T-cell (primary cell): ENCODE results near the gene PTPRB. TPM values are rescaled to one million over a fixed set of nuclear protein-coding genes. Genes with fewer than 3 reads are reported as not detected.

Source experiments
- ATAC-seq, 4 experiments: fragments of 200-7000 bp in 3 of 4; fragments of 150-1000 bp in 1 of 4; cut with Tn5 transposase; replicated peaks in 1 of 4; 1 replicate in 3 of 4; 2 replicates in 1 of 4; pipeline ENCODE4 v1.10.0; 2021; ENCODE audit warnings: moderate library complexity in 3 of 4, mild to moderate bottlenecking in 2 of 4, moderate number of reproducible peaks in 1 of 4
- CTCF ChIA-PET, 2 donors: fragments of 300-600 bp; sonication (Branson Sonifier 250); formaldehyde crosslinking; loops; one replicate each; lab custom pipeline; 2022; ENCODE audit warnings: antibody characterized with exemption in 2 of 2; lab: Charles Lee
- POLR2A ChIA-PET, 2 donors: fragments of 300-600 bp; sonication (Branson Sonifier 250); formaldehyde crosslinking; loops; one replicate each; lab custom pipeline; 2022; ENCODE audit warnings: antibody characterized with exemption in 2 of 2; lab: Charles Lee
- DNase-seq, 35 experiments: peaks; one replicate each; pipeline versions ENCODE4 v3.0.0 to v3.0.0-alpha.2; 2013 to 2023
- H3K27ac ChIP-seq: one replicate; pipeline ENCODE4 v1.5.1; 2013; ENCODE audit warnings: low read length
- H3K27me3 ChIP-seq, 2 experiments: replicated peaks in 1 of 2; 1 replicate in 1 of 2; 2 replicates in 1 of 2; pipeline versions ENCODE4 v1.6.1 to v1.7.0; 2013; ENCODE audit warnings: low read length in 1 of 2, mixed read lengths in 1 of 2; ENCODE audit not compliant: control insufficient read depth in 2 of 2, insufficient read depth in 2 of 2; ENCODE audit errors: extremely low read depth in 1 of 2
- H3K36me3 ChIP-seq, 2 donors: 1 replicate in 1 of 2; 2 replicates in 1 of 2; pipeline versions ENCODE4 v1.6.1 to v1.7.0; 2013; ENCODE audit warnings: low read length in 1 of 2; ENCODE audit not compliant: control insufficient read depth in 2 of 2, insufficient read depth in 1 of 2; ENCODE audit errors: extremely low read depth in 1 of 2
- H3K4me1 ChIP-seq, 2 experiments: 1 replicate in 1 of 2; 2 replicates in 1 of 2; pipeline versions ENCODE4 v1.6.1 to v1.7.0; 2013; ENCODE audit warnings: low read length in 2 of 2, mixed read lengths in 1 of 2; ENCODE audit not compliant: insufficient read depth in 2 of 2, control insufficient read depth in 1 of 2; ENCODE audit errors: extremely low read depth in 1 of 2
- H3K4me3 ChIP-seq, 2 donors: 1 replicate in 1 of 2; 2 replicates in 1 of 2; pipeline versions ENCODE4 v1.5.1 to v1.7.0; 2013; ENCODE audit warnings: mild to moderate bottlenecking in 2 of 2, low read length in 1 of 2, moderate library complexity in 1 of 2; ENCODE audit not compliant: control insufficient read depth in 1 of 2; ENCODE audit errors: extremely low read depth in 1 of 2
- H3K9me3 ChIP-seq: 2 replicates; pipeline ENCODE4 v1.7.0; 2013
- H3K27ac Mint-ChIP-seq, 2 donors: one replicate each; pipeline ENCODE4 v1.8.0; 2020 to 2021; ENCODE audit warnings: mild to moderate bottlenecking in 2 of 2, mixed read lengths in 2 of 2
- H3K27me3 Mint-ChIP-seq, 2 donors: one replicate each; pipeline ENCODE4 v1.8.0; 2021 to 2022; ENCODE audit warnings: mixed read lengths in 2 of 2
- H3K36me3 Mint-ChIP-seq: one replicate; pipeline ENCODE4 v1.8.0; 2021; ENCODE audit warnings: mixed read lengths
- H3K4me1 Mint-ChIP-seq, 3 donors: one replicate each; pipeline ENCODE4 v1.8.0; 2020 to 2022; ENCODE audit warnings: mixed read lengths in 3 of 3, mild to moderate bottlenecking in 1 of 3
- H3K4me3 Mint-ChIP-seq, 3 donors: one replicate each; pipeline ENCODE4 v1.8.0; 2020 to 2022; ENCODE audit warnings: mild to moderate bottlenecking in 3 of 3, mixed read lengths in 3 of 3, moderate library complexity in 3 of 3
- H3K9me3 Mint-ChIP-seq, 3 donors: one replicate each; pipeline ENCODE4 v1.8.0; 2020 to 2022; ENCODE audit warnings: mixed read lengths in 3 of 3
- WGBS: methylation state at CpG from one replicate; pipeline ENCODE4 v1.1.5; 2013; ENCODE audit warnings: missing lambda C conversion rate; ENCODE audit not compliant: insufficient coverage; 5-methylcytosine and 5-hydroxymethylcytosine counted together
- total RNA-seq, 35 experiments: library from RNA in 6 of 35; stranded (reverse) in 6 of 35; fragments of 120-200 nt in 1 of 35; gene quantifications; one replicate each; pipeline versions ENCODE4 v1.2.1 to v1.2.4 and lab custom pipeline; 2013 to 2026

Gene PTPRB
- total RNA-seq, 5 donors from 2014 or later (not counting 1 experiment from before 2014, with no cell fraction given) = 0.06 to 0.30 (median 0.16) TPM; not detected in 1

DNA sequence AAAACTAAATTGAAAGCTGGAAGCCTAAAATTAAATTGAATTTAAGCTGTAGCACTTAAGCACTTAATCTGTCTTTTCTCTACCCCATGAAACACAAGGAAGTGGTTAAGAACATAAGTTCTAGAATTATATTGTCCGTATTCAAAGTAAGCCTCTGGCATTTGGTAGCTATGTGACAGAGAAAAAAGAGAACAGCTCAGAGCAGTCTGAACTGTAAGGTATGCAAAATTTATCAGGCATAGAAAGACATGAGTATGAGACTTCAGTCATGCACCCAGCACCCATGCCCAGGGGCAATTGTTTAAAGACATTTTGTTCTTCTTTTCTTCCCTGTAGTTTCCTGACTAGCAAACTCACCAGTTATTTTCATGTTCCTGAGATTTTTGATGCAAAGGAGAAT, 154.5 kb downstream of the PTPRB start:
- Histone ChIP-seq H3K4me3 (no peak overlapping the region), H3K9me3 (no peaks in the 10 kb centered on the region), H3K4me1 (no peaks in the 10 kb centered on the region), H3K27me3 (peaks cover 0 to 4% of the 10 kb centered on the region in 2 experiments), H3K36me3 (no peaks in the 10 kb centered on the region), H3K27ac (no peak overlapping the region)
- DNase-seq (no peak), ATAC-seq (no peak)
- CTCF ChIA-PET = interaction anchor here in 1 of 2 donors (0.5 kb wide), 1 partner anchor 1373 kb away, joined by 4 read pairs; no protein-coding TSS in a partner anchor
- POLR2A ChIA-PET = no interaction called here
- no peaks in the 10 kb centered on the region for H3K4me1 Mint-ChIP-seq
- H3K4me3 Mint-ChIP-seq = no peak overlapping the region
- H3K27me3 Mint-ChIP-seq = peaks cover 15 to 22% of the 10 kb centered on the region in 2 donors
- H3K9me3 Mint-ChIP-seq = no peaks in the 10 kb centered on the region
- no peaks in the 10 kb centered on the region for H3K36me3 Mint-ChIP-seq
- no peak overlapping the region for H3K27ac Mint-ChIP-seq
- WGBS = 80% methylated on average over 1 of the region's 1 CpG

DNA sequence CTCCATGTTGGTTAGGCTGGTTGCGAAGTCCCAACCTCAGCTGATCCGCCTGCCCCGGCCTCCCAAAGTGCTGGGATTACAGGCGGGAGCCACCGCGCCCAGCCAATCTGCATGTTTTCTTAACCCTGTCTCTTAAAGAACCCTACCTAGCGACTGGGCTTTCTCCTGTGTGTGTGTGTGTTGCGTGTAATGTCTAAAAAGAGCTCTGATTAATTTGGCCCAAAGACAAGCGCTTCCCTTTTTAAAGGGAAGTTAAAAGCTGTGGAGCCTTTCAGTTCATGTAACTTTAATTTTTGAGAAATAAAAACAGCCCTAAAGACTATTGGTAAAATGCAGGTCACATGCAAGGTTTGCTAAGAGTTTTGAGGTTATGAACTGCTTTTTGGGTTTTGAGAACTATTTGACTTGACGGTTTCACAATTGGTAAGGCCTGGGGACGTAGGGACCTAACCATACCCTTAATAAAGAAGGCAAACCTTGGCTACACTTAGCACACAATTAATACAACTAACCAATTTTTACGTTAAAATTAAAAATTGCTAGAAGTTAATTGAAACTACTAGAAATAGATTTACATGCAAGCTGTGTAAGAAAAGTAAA, 167.9 kb downstream of the PTPRB start:
- peaks cover 0 to 3% of the 10 kb centered on the region in 2 experiments for H3K27me3 ChIP-seq
- ATAC-seq = no peak
- no peak overlapping the region for H3K4me3 ChIP-seq
- peaks cover 3 to 4% (median 3%) of the 10 kb centered on the region in 3 donors for H3K9me3 Mint-ChIP-seq
- H3K4me3 Mint-ChIP-seq = no peak overlapping the region
- ChIA-PET POLR2A (no interaction called here), CTCF (no interaction called here)
- no peak overlapping the region for H3K27ac Mint-ChIP-seq
- H3K36me3 ChIP-seq = no peaks in the 10 kb centered on the region
- H3K36me3 Mint-ChIP-seq = no peaks in the 10 kb centered on the region
- no peak for DNase-seq
- no peak overlapping the region for H3K27ac ChIP-seq
- H3K27me3 Mint-ChIP-seq = peaks cover 7% of the 10 kb centered on the region in 2 donors
- no peaks in the 10 kb centered on the region for H3K9me3 ChIP-seq
- H3K4me1 ChIP-seq = no peaks in the 10 kb centered on the region
- WGBS = no CpG with 5 or more reads among the region's 12 CpGs
- no peaks in the 10 kb centered on the region for H3K4me1 Mint-ChIP-seq

DNA sequence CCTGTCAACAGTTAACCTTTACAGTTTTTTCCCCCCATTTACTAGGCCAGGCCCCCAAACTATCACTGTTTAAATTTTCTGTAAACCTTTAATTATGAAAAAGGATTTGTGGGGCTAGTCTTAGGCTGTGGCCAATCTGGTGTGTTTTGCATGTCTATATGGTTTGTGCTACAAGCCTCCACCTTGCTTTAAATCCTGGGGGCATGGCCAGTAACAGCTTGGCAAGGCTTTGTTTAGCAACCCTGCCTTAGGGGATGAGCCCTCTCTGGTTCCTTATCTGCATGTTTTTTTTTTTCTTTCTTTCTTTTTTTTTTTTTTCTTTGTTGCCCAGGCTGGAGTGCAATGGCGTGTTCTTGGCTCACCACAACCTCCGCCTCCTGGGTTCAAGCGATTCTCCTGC, 168.5 kb downstream of the PTPRB start:
- Histone ChIP-seq H3K27ac (no peak overlapping the region), H3K4me3 (no peak overlapping the region)
- no peak for ATAC-seq

DNA sequence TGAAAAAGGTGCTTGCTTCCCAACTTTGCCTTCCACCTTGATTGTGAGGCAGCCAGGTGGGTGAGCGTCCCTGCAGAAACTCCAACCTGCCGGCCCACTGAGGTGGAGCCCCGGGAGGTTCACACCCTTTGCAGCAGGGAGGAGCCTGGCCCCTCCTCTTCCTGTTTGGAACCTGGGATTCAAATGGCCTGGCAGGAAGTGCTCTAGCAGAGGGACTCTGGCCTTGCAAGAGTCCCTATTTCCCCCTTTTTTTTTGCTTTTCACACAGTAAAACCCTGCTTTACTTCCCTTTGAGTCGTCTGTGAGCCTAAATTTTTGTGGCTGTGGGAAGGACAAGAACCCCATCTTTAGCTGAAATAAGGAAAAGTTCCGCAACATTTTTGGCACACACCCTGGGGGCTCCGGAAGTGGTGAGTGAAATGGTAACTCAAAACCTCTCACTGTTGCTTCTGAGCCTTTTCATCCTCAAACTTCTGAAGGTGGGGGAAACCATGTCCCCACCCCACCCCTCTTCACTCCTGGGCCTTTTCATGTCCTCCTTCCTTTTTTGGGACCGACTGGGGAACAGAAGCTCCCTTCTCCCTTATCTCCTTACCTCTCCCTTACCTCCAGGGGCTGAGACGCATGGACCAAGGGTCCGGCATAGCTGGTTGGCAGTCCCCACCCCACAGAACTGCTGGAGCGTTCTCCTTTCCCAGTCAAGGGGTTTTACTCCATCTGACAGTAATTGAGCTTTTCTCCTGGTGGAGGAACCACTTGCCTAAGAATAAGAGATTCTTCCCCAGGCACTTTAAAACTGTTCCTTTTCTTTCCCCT, 169.1 kb downstream of the PTPRB start:
- Histone ChIP-seq H3K9me3 (no peaks in the 10 kb centered on the region), H3K27ac (no peak overlapping the region), H3K4me1 (no peaks in the 10 kb centered on the region), H3K4me3 (no peak overlapping the region), H3K27me3 (peaks cover 0 to 3% of the 10 kb centered on the region in 2 experiments), H3K36me3 (no peaks in the 10 kb centered on the region)
- 90% methylated on average over 5 of the region's 10 CpGs for WGBS
- Mint-ChIP-seq H3K36me3 (no peaks in the 10 kb centered on the region), H3K4me1 (no peaks in the 10 kb centered on the region), H3K9me3 (peaks cover 6 to 9% (median 8%) of the 10 kb centered on the region in 3 donors), H3K27me3 (peaks cover 4 to 7% of the 10 kb centered on the region in 2 donors), H3K27ac (no peak overlapping the region), H3K4me3 (no peak overlapping the region)
- no peak for DNase-seq
- POLR2A ChIA-PET = no interaction called here
- no peak for ATAC-seq
- CTCF ChIA-PET = no interaction called here

More for the DNA sequence above, 168.5 kb downstream of the PTPRB start:
- Histone ChIP-seq H3K9me3 (no peaks in the 10 kb centered on the region), H3K4me1 (no peaks in the 10 kb centered on the region), H3K36me3 (no peaks in the 10 kb centered on the region), H3K27me3 (peaks cover 0 to 3% of the 10 kb centered on the region in 2 experiments)
- POLR2A ChIA-PET = no interaction called here
- peaks cover 7% of the 10 kb centered on the region in 2 donors for H3K27me3 Mint-ChIP-seq
- H3K27ac Mint-ChIP-seq = no peak overlapping the region
- DNase-seq = no peak
- CTCF ChIA-PET = no interaction called here
- H3K36me3 Mint-ChIP-seq = no peaks in the 10 kb centered on the region
- WGBS = no CpG with 5 or more reads among the region's 3 CpGs
- H3K4me3 Mint-ChIP-seq = no peak overlapping the region
- no peaks in the 10 kb centered on the region for H3K4me1 Mint-ChIP-seq
- peaks cover 6 to 9% (median 8%) of the 10 kb centered on the region in 3 donors for H3K9me3 Mint-ChIP-seq

DNA sequence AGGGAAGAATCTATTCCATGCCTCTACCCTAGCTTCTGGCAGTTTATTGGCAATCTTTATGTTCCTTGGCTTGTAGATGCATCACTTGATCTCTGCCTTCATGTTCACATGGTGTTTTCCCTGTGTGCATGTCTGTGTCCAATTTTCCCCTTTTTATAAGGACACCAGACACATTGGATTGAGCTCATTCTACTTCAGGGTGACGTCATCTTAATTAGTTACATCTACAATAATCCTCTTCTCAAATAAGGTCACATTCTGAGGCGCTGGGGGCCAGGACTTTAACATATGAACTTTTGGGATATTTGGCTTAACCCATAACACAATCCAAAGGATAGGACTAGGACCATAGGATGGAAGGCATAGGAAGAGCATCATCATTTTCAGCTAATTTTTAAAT, 169.8 kb downstream of the PTPRB start:
- H3K27ac Mint-ChIP-seq = no peak overlapping the region
- H3K9me3 ChIP-seq = no peaks in the 10 kb centered on the region
- ATAC-seq (no peak), DNase-seq (no peak)
- H3K27ac ChIP-seq = no peak overlapping the region
- H3K9me3 Mint-ChIP-seq = peaks cover 6 to 9% (median 8%) of the 10 kb centered on the region in 3 donors
- H3K36me3 ChIP-seq = no peaks in the 10 kb centered on the region
- WGBS = no CpG with 5 or more reads among the region's 2 CpGs
- H3K27me3 ChIP-seq = peaks cover 0 to 3% of the 10 kb centered on the region in 2 experiments
- no peak overlapping the region for H3K4me3 ChIP-seq
- H3K4me3 Mint-ChIP-seq = no peak overlapping the region
- POLR2A ChIA-PET = no interaction called here
- no peaks in the 10 kb centered on the region for H3K4me1 ChIP-seq
- no peaks in the 10 kb centered on the region for H3K4me1 Mint-ChIP-seq
- H3K27me3 Mint-ChIP-seq = peaks cover 3 to 10% of the 10 kb centered on the region in 2 donors
- CTCF ChIA-PET = no interaction called here
- no peaks in the 10 kb centered on the region for H3K36me3 Mint-ChIP-seq

DNA sequence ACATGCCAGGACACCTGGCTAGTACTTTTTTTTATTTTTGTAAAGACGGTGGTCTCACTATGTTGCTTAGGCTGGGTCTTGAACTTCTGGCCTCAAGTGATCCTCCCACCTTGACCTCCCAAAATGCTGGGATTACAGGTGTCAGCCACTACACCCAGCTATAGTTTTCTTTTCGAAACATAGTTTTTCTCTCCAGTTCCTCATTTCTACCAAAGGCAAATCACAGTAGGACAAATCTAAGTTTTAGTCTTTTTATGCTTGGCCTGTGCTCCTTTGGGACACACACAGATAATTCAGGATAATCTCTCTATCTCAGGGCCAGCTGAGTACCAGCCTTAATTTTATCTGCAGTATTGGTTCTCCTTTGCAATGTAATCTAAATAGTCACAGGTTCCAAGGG, 170.5 kb downstream of the PTPRB start:
- Mint-ChIP-seq H3K4me3 (no peak overlapping the region), H3K27me3 (peaks cover 3 to 6% of the 10 kb centered on the region in 2 donors), H3K27ac (no peak overlapping the region), H3K4me1 (no peaks in the 10 kb centered on the region), H3K36me3 (no peaks in the 10 kb centered on the region), H3K9me3 (peaks cover 6 to 9% (median 8%) of the 10 kb centered on the region in 3 donors)
- 80% methylated on average over 2 of the region's 2 CpGs for WGBS
- CTCF ChIA-PET = interaction anchor here in 1 of 2 donors (0.6 kb wide), 1 partner anchor 85 kb away, joined by 6 read pairs; no protein-coding TSS in a partner anchor
- POLR2A ChIA-PET = no interaction called here
- H3K27ac ChIP-seq = no peak overlapping the region
- H3K4me1 ChIP-seq = no peaks in the 10 kb centered on the region
- no peak for DNase-seq
- no peaks in the 10 kb centered on the region for H3K36me3 ChIP-seq
- H3K9me3 ChIP-seq = no peaks in the 10 kb centered on the region
- ATAC-seq = no peak
- peaks cover 0 to 3% of the 10 kb centered on the region in 2 experiments for H3K27me3 ChIP-seq
- no peak overlapping the region for H3K4me3 ChIP-seq
